ENCODE measurements around the gene WDR33. TPM values are rescaled to one million over a fixed set of nuclear protein-coding genes. Genes with fewer than 3 reads are reported as not detected.

The WDR33 gene
- total and polyA plus RNA-seq, 10 of the 15 experiments (the other 5 are each of a cell fraction or from before 2014, with no cell fraction given) = 29.2 to 73.8 (median 45.6) TPM

- TF ChIP-seq ZNF592 (IDR thresholded peaks at IDR 0.05) (no peak), POLR2AphosphoS5 (IDR thresholded peaks at IDR 0.05; ENCODE audit: low read length) (no peak), IKZF1 (conservative IDR thresholded peaks at IDR 0.05) (no peak), IRF4 (IDR thresholded peaks at IDR 0.05; ENCODE audit: low read depth, low read length) (no peak), ZBED1 (IDR thresholded peaks at IDR 0.05; ENCODE audit: borderline replicate concordance) (no peak), ZNF274 (IDR thresholded peaks at IDR 0.05; ENCODE audit: insufficient read depth, insufficient read length) (no peak), MTA2 (IDR thresholded peaks at IDR 0.05; ENCODE audit: low read depth) (no peak), MAX (IDR thresholded peaks at IDR 0.05; ENCODE audit: low read depth, low read length) (no peak)
Observed at GRCh38 chr2:127712999-127713398, 98.0 kb downstream of the WDR33 start (continued).

- H3K9ac ChIP-seq (ENCODE audit: control insufficient read depth, insufficient read depth, low read length) = no peak overlapping the region
- in situ Hi-C loops (cut with MboI) = no loop called here
- WGBS (ENCODE audit: insufficient coverage, insufficient replicate concordance, low lambda C conversion rate, missing lambda C conversion rate) = 95% methylated on average over 13 of the region's 13 CpGs
- no peak overlapping the region for H3K4me2 ChIP-seq (ENCODE audit: control insufficient read depth, insufficient read depth)
- no peak for FAIRE-seq
- BruUV-seq (replicated peaks) = no TSS peak
- H3K4me1 ChIP-seq (ENCODE audit: control insufficient read depth, insufficient read depth, low read length) = no peaks in the 10 kb centered on the region
- no peak overlapping the region for H3K4me3 ChIP-seq
- intact Hi-C loops (cut with micrococcal nuclease; ENCODE audit: unreplicated experiment) = no loop called here
- DNase-seq (ENCODE audit: low read depth, low spot score) = no peak
- no peaks in the 10 kb centered on the region for H3K79me2 ChIP-seq (ENCODE audit: control insufficient read depth, insufficient read depth, low read length)
- RAD21 ChIA-PET (ENCODE audit: unreplicated experiment) = no interaction called here
- H4K20me1 ChIP-seq (ENCODE audit: control insufficient read depth, insufficient read depth) = no peaks in the 10 kb centered on the region
- POLR2A ChIA-PET = no interaction called here
- SMC1A ChIA-PET (ENCODE audit: uncharacterized antibody, unreplicated experiment) = no interaction called here
- ATAC-seq = no peak
- H3K36me3 ChIP-seq (ENCODE audit: control insufficient read depth in 2 of 2, insufficient read depth in 2 of 2, low read length in 1 of 2) = peaks cover 13 to 21% of the 10 kb centered on the region in 2 experiments; a peak in 3 of 4 replicates
- no peaks in the 10 kb centered on the region for H3K27me3 ChIP-seq (replicated peaks in 1 of 2; ENCODE audit: control insufficient read depth in 2 of 2, insufficient read depth in 2 of 2, low read length in 1 of 2)
- H2AFZ ChIP-seq (ENCODE audit: control insufficient read depth, low read depth, low read length) = no peak overlapping the region
- CTCF ChIA-PET = no interaction called here
- H3K27ac ChIP-seq (ENCODE audit: control insufficient read depth, insufficient read depth) = no peak overlapping the region
- no peaks in the 10 kb centered on the region for H3K9me3 ChIP-seq (replicated peaks; ENCODE audit: control insufficient read depth, insufficient read depth, low read length)
- TF ChIP-seq TCF3 (IDR thresholded peaks at IDR 0.05; ENCODE audit: borderline replicate concordance, insufficient read depth, low read depth, low read length) (no peak), PRDM15 (CRISPR knock-in tag; IDR thresholded peaks at IDR 0.05) (no peak), BACH1 (IDR thresholded peaks at IDR 0.05; ENCODE audit: borderline replicate concordance) (no peak), HDGF (IDR thresholded peaks at IDR 0.05) (no peak), STAT1 (conservative IDR thresholded peaks at IDR 0.05) (no peak), CBX5 (IDR thresholded peaks at IDR 0.05; ENCODE audit: low read depth) (no peak)
Observed at GRCh38 chr2:127709336-127709735, 101.6 kb downstream of the WDR33 start.
